Stromal cell of bone marrow (primary cell): ENCODE measurements around the gene PHEX.

ENCODE experiments used
- DNase-seq: peaks from one replicate; pipeline ENCODE4 v3.0.0-alpha.2; 2012; ENCODE audit warnings: low read depth

Gene PHEX

GRCh38 chrX:22148565-22148964 is 116.4 kb downstream of the PHEX start:
- no peak for DNase-seq

GRCh38 chrX:22150371-22150770 is 118.2 kb downstream of the PHEX start:
- DNase-seq = no peak

GRCh38 chrX:22155126-22155525 is 123.0 kb downstream of the PHEX start:
- no peak for DNase-seq

GRCh38 chrX:22159071-22159470 is 126.9 kb downstream of the PHEX start:
- peak; percentile 12 for DNase-seq

- no peak for DNase-seq
These were observed 131.2 kb downstream of the PHEX start for GRCh38 chrX:22163326-22163725.

GRCh38 chrX:22164770-22165388 is 132.8 kb downstream of the PHEX start:
- peak; percentile 16 for DNase-seq

- DNase-seq = peak; percentile 4
These were observed 133.8 kb downstream of the PHEX start for GRCh38 chrX:22165732-22166457.

- no peak for DNase-seq
These were observed 139.3 kb downstream of the PHEX start for GRCh38 chrX:22171287-22172060.

- DNase-seq = no peak
These were observed 141.8 kb downstream of the PHEX start for GRCh38 chrX:22173966-22174365.

- no peak for DNase-seq
These were observed 145.9 kb downstream of the PHEX start for GRCh38 chrX:22177950-22178515.

- no peak for DNase-seq
These were observed 152.0 kb downstream of the PHEX start for GRCh38 chrX:22184096-22184495.

GRCh38 chrX:22186165-22186564 is 154.0 kb downstream of the PHEX start:
- no peak for DNase-seq

- peak; percentile 25 for DNase-seq
These were observed 160.4 kb downstream of the PHEX start for GRCh38 chrX:22192419-22193060.

GRCh38 chrX:22193851-22194659 is 161.9 kb downstream of the PHEX start:
- no peak for DNase-seq

- DNase-seq = no peak
These were observed 162.5 kb downstream of the PHEX start for GRCh38 chrX:22194660-22194945.

- no peak for DNase-seq
These were observed 164.0 kb downstream of the PHEX start for GRCh38 chrX:22196149-22196548.

GRCh38 chrX:22202251-22202650 is 170.1 kb downstream of the PHEX start:
- DNase-seq = no peak

GRCh38 chrX:22203186-22203585 is 171.1 kb downstream of the PHEX start:
- no peak for DNase-seq

- DNase-seq = no peak
These were observed 174.7 kb downstream of the PHEX start for GRCh38 chrX:22206781-22207180.

GRCh38 chrX:22220941-22221340 is 188.8 kb downstream of the PHEX start:
- no peak for DNase-seq

GRCh38 chrX:22234380-22234779 is 202.3 kb downstream of the PHEX start:
- DNase-seq = no peak

- DNase-seq = no peak
These were observed 205.4 kb downstream of the PHEX start for GRCh38 chrX:22237479-22237878.
